Renal cortex interstitium (tissue), 11 donors: ENCODE results near the gene SLC9A4. TPM values are rescaled to one million over a fixed set of nuclear protein-coding genes. Genes with fewer than 3 reads are reported as not detected.

Source experiments
- DNase-seq, 11 donors: peaks; one replicate each; pipeline ENCODE4 v3.0.0-alpha.2; 2013; ENCODE audit warnings: low read depth in 9 of 11, low spot score in 4 of 11; ENCODE audit errors: extremely low read depth in 1 of 11
- polyA plus RNA-seq, 3 donors: library from polyadenylated mRNA; unstranded; fragments of 120-200 nt; gene quantifications; one replicate each; pipeline ENCODE4 v1.2.1, GENCODE V29; 2013; ENCODE audit not compliant: insufficient read length in 3 of 3

Gene SLC9A4
- polyA plus RNA-seq, 3 donors = 5.4 to 8.2 (median 5.9) TPM

- DNase-seq = no peak
Observed at GRCh38 chr2:102582845-102583244, 109.8 kb downstream of the SLC9A4 start.

Other genes with a start within 250 kb of the SLC9A4 start
- gene IL1RL1, start 161.7 kb upstream of the SLC9A4 start, polyA plus RNA-seq = under 1 TPM; 0.11 to 1.00 (median 0.42) TPM
- 1 to 10 TPM; 1.8 to 2.9 (median 2.2) TPM for gene IL18R1, start 117.4 kb upstream of the SLC9A4 start, polyA plus RNA-seq
- gene IL18RAP, start 50.1 kb upstream of the SLC9A4 start, polyA plus RNA-seq = under 1 TPM; 0.23 to 0.48 (median 0.27) TPM
- gene SLC9A2, start 146.3 kb downstream of the SLC9A4 start, polyA plus RNA-seq = 1 to 10 TPM; 4.6 to 7.5 (median 4.7) TPM